ENCODE results near the gene UBN2.

DNA sequence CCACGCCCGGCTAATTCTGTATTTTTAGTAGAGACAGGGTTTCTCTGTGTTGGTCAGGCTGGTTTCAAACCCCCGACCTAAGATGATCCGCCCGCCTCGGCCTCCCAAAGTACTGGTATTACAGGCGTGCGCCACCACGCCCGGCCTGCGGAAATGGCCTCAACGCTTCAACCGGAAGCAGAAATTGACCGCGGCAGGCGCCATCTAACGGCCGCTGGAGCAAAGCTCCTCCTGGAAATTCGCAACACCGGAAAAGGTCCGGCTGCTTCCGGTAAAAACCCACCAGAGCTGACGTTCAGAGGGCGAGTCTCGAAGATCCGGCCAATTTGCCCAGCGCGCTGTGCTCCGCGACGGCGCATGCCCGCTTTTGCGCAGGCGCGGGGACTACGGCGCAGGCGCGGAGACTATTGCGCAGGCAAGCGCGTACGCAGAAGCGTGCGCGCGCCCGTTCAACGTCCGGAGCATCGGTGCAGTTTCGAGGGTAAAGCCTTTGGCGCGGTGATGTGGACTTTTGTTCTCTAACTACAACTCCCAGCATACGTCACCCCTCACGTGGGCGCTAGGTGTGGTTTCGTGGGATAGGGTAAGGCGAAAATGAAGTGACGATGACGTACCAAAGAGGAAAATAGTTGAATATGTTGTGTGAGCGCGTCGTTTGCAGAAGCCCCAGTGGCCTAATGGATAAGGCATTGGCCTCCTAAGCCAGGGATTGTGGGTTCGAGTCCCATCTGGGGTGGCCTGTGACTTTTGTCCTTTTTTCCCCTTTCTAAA lies 109.2 kb downstream of the UBN2 start:
- TF ChIP-seq, protein P1, sequence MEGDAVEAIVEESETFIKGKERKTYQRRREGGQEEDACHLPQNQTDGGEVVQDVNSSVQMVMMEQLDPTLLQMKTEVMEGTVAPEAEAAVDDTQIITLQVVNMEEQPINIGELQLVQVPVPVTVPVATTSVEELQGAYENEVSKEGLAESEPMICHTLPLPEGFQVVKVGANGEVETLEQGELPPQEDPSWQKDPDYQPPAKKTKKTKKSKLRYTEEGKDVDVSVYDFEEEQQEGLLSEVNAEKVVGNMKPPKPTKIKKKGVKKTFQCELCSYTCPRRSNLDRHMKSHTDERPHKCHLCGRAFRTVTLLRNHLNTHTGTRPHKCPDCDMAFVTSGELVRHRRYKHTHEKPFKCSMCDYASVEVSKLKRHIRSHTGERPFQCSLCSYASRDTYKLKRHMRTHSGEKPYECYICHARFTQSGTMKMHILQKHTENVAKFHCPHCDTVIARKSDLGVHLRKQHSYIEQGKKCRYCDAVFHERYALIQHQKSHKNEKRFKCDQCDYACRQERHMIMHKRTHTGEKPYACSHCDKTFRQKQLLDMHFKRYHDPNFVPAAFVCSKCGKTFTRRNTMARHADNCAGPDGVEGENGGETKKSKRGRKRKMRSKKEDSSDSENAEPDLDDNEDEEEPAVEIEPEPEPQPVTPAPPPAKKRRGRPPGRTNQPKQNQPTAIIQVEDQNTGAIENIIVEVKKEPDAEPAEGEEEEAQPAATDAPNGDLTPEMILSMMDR (conservative IDR thresholded peaks at IDR 0.05; ENCODE audit: low read length), result peak; percentile 81
- TF ChIP-seq EZH2phosphoT487 (IDR thresholded peaks at IDR 0.05; ENCODE audit: borderline replicate concordance, low read depth, low read length), result no peak
